H1 (cell line): ENCODE results near the gene EML5. TPM values are rescaled to one million over a fixed set of nuclear protein-coding genes. Genes with fewer than 3 reads are reported as not detected.

Experiments
- CTCF ChIA-PET: fragments of 300-600 bp; sonication (Branson Sonifier 250); formaldehyde crosslinking; loops from one replicate; lab custom pipeline; 2021; ENCODE audit not compliant: partially characterized antibody; lab: Charles Lee
- POLR2A ChIA-PET: fragments of 300-600 bp; sonication (Branson Sonifier 250); formaldehyde crosslinking; loops from one replicate; lab custom pipeline; 2021; ENCODE audit warnings: inconsistent platforms; ENCODE audit not compliant: partially characterized antibody; lab: Charles Lee
- DNase-seq, 2 experiments: peaks; one replicate each; pipeline versions ENCODE4 v3.0.0 to v3.0.0-alpha.2; 2010 to 2022; ENCODE audit warnings: low spot score in 2 of 2, low read depth in 1 of 2, mixed read lengths in 1 of 2
- FAIRE-seq: peaks from 2 replicates; lab custom pipeline; 2011; peaks lifted over from hg19 to GRCh38; lab: Jason Lieb, UNC
- H2AFZ ChIP-seq: 2 replicates; pipeline ENCODE4 v1.8.1; 2012; ENCODE audit warnings: low read length, inconsistent platforms
- H2AK5ac ChIP-seq: 2 replicates; pipeline ENCODE4 v1.6.1; 2013; ENCODE audit warnings: low read depth, low read length
- H2BK120ac ChIP-seq: replicated peaks from 2 replicates; pipeline ENCODE3; 2013; ENCODE audit warnings: low read depth, low read length, inconsistent platforms
- H2BK12ac ChIP-seq: 2 replicates; pipeline ENCODE4 v1.6.1; 2013; ENCODE audit warnings: low read depth, low read length
- H2BK15ac ChIP-seq: 2 replicates; pipeline ENCODE4 v1.6.1; 2013; ENCODE audit warnings: low read length
- H2BK20ac ChIP-seq: 2 replicates; pipeline ENCODE4 v1.6.1; 2013; ENCODE audit warnings: low read length
- H2BK5ac ChIP-seq: 2 replicates; pipeline ENCODE4 v1.6.1; 2013; ENCODE audit warnings: low read depth, low read length
- H3K14ac ChIP-seq: 2 replicates; pipeline ENCODE4 v1.6.1; 2013; ENCODE audit warnings: inconsistent platforms; ENCODE audit not compliant: insufficient read length
- H3K18ac ChIP-seq: 2 replicates; pipeline ENCODE4 v1.6.1; 2013; ENCODE audit warnings: low read length; ENCODE audit errors: extremely low read depth
- H3K23ac ChIP-seq: 2 replicates; pipeline ENCODE4 v1.6.1; 2013; ENCODE audit warnings: inconsistent platforms; ENCODE audit not compliant: insufficient read length
- H3K23me2 ChIP-seq: 2 replicates; pipeline ENCODE4 v1.6.1; 2013; ENCODE audit warnings: low read depth, low read length
- H3K27ac ChIP-seq: 2 replicates; pipeline ENCODE4 v1.6.1; 2011; ENCODE audit warnings: low read depth, low read length, inconsistent platforms
- H3K27me3 ChIP-seq, 4 experiments: replicated peaks in 1 of 4; 1 replicate in 1 of 4; 2 replicates in 3 of 4; pipeline versions ENCODE4 v1.6.1 to v1.8.1; 2011 to 2013; ENCODE audit warnings: low read length in 3 of 4, mild to moderate bottlenecking in 3 of 4, inconsistent platforms in 2 of 4, mixed read lengths in 2 of 4, moderate library complexity in 1 of 4; ENCODE audit not compliant: control insufficient read depth in 3 of 4, insufficient read depth in 3 of 4; ENCODE audit errors: extremely low read depth in 1 of 4
- H3K36me3 ChIP-seq, 4 experiments: 2 replicates each; pipeline versions ENCODE4 v1.6.1 to v1.8.1; 2011 to 2013; ENCODE audit warnings: mild to moderate bottlenecking in 4 of 4, low read length in 3 of 4, moderate library complexity in 2 of 4, control low read depth in 1 of 4, inconsistent platforms in 1 of 4; ENCODE audit not compliant: insufficient read depth in 4 of 4, control insufficient read depth in 2 of 4
- H3K4ac ChIP-seq: replicated peaks from 2 replicates; pipeline ENCODE3; 2013; ENCODE audit warnings: low read length, low read depth, mixed read lengths, inconsistent platforms; ENCODE audit not compliant: insufficient read length
- H3K4me1 ChIP-seq, 4 experiments: replicated peaks in 1 of 4; 1 replicate in 1 of 4; 2 replicates in 3 of 4; pipeline versions ENCODE4 v1.6.1 to v1.8.1; 2011 to 2013; ENCODE audit warnings: low read length in 3 of 4, inconsistent platforms in 2 of 4, mixed read lengths in 1 of 4; ENCODE audit not compliant: insufficient read depth in 4 of 4, control insufficient read depth in 3 of 4
- H3K4me2 ChIP-seq, 2 experiments: 2 replicates each; pipeline versions ENCODE4 v1.6.1 to v1.8.1; 2011 to 2013; ENCODE audit warnings: low read depth in 2 of 2, low read length in 2 of 2, control low read depth in 1 of 2, inconsistent platforms in 1 of 2, mild to moderate bottlenecking in 1 of 2; ENCODE audit not compliant: insufficient read depth in 1 of 2
- H3K4me3 ChIP-seq, 4 experiments: fragments of 200-600, 300-600 bp in 1 of 4; sonication (generic), shearing (Covaris generic), sonication (Bioruptor Twin) in 1 of 4; 2 replicates each; pipeline versions ENCODE4 v1.5.1 to v1.8.1; 2011 to 2016; ENCODE audit warnings: low read length in 4 of 4, low read depth in 3 of 4, control low read depth in 2 of 4, inconsistent platforms in 2 of 4, mild to moderate bottlenecking in 2 of 4, mixed read lengths in 1 of 4, moderate library complexity in 1 of 4; ENCODE audit not compliant: insufficient read depth in 2 of 4; ENCODE audit errors: extremely low read depth in 1 of 4
- H3K56ac ChIP-seq: replicated peaks from 2 replicates; pipeline ENCODE3; 2013; ENCODE audit warnings: low read depth, mild to moderate bottlenecking, mixed read lengths, low read length, inconsistent platforms; ENCODE audit not compliant: insufficient read length
- H3K79me1 ChIP-seq: 2 replicates; pipeline ENCODE4 v1.6.1; 2013; ENCODE audit warnings: low read depth, low read length, control low read depth
- H3K79me2 ChIP-seq, 2 experiments: 2 replicates each; pipeline versions ENCODE4 v1.6.1 to v1.8.1; 2012 to 2013; ENCODE audit warnings: low read length in 2 of 2, mild to moderate bottlenecking in 2 of 2, inconsistent platforms in 1 of 2; ENCODE audit not compliant: insufficient read depth in 2 of 2, control insufficient read depth in 1 of 2
- H3K9ac ChIP-seq, 4 experiments: replicated peaks in 1 of 4; 1 replicate in 1 of 4; 2 replicates in 3 of 4; pipeline versions ENCODE4 v1.6.1 to v1.8.1; 2011 to 2013; ENCODE audit warnings: low read depth in 3 of 4, low read length in 3 of 4, control low read depth in 2 of 4, mild to moderate bottlenecking in 2 of 4, moderate library complexity in 2 of 4, inconsistent platforms in 1 of 4; ENCODE audit errors: extremely low read depth in 1 of 4
- H3K9me3 ChIP-seq, 2 experiments: 2 replicates each; pipeline versions ENCODE4 v1.6.1 to v1.8.1; 2012 to 2013; ENCODE audit warnings: mild to moderate bottlenecking in 2 of 2, moderate library complexity in 2 of 2, control low read depth in 1 of 2, inconsistent platforms in 1 of 2, low read depth in 1 of 2, low read length in 1 of 2, mixed read lengths in 1 of 2; ENCODE audit not compliant: insufficient read depth in 2 of 2
- H4K20me1 ChIP-seq, 2 experiments: replicated peaks in 1 of 2; 2 replicates each; pipeline versions ENCODE3 to v1.8.1; 2011 to 2013; ENCODE audit warnings: inconsistent platforms in 2 of 2, low read length in 2 of 2, mild to moderate bottlenecking in 1 of 2; ENCODE audit not compliant: insufficient read depth in 2 of 2, control insufficient read depth in 1 of 2
- H4K5ac ChIP-seq: 2 replicates; pipeline ENCODE4 v1.6.1; 2013; ENCODE audit warnings: low read length, low read depth, mixed read lengths, inconsistent platforms; ENCODE audit not compliant: insufficient read length
- H4K8ac ChIP-seq: 2 replicates; pipeline ENCODE4 v1.8.0; 2013; ENCODE audit warnings: mild to moderate bottlenecking, moderate library complexity, low read length, inconsistent platforms; ENCODE audit not compliant: insufficient read depth; ENCODE audit errors: extremely low read depth
- H4K91ac ChIP-seq: replicated peaks from 2 replicates; pipeline ENCODE3; 2013; ENCODE audit warnings: low read length, mixed read lengths, inconsistent platforms; ENCODE audit not compliant: insufficient read length
- EGR1 ChIP-seq: IDR thresholded peaks from 2 replicates; pipeline ENCODE4 v1.6.1; 2011; ENCODE audit warnings: low read depth, low read length, borderline replicate concordance
- MAFK ChIP-seq: IDR thresholded peaks from 2 replicates; pipeline ENCODE4 v1.6.1; 2012; ENCODE audit warnings: low read depth, mild to moderate bottlenecking, improper control_type of control experiment, low read length
- polyA plus RNA-seq, 7 experiments: library from polyadenylated mRNA; depleted of rRNA in 3 of 7; stranded (reverse) in 5 of 7; unstranded in 2 of 7; fragments of >200 nt in 5 of 7; fragments of 200-250 nt in 2 of 7; gene quantifications; 1 replicate in 5 of 7; 2 replicates in 1 of 7; 4 replicates in 1 of 7; pipeline versions ENCODE4 v1.2.1 to v1.2.3, GENCODE V29; 2011 to 2013; ENCODE audit warnings: missing spikeins in 2 of 7, mixed read lengths in 2 of 7
- total RNA-seq: library from RNA; stranded (reverse); fragmentation: NEBNext Ultra II Directional; extraction: Animal tissue kit (Norgen Biotek cat#: 25700); gene quantifications from 2 replicates; pipeline ENCODE4 v1.2.1, GENCODE V29; 2021

Gene EML5
- total and polyA plus RNA-seq, 2 of the 8 experiments (the other 6 are each of a cell fraction or from before 2014, with no cell fraction given) = 0.39 to 0.88 TPM

DNA sequence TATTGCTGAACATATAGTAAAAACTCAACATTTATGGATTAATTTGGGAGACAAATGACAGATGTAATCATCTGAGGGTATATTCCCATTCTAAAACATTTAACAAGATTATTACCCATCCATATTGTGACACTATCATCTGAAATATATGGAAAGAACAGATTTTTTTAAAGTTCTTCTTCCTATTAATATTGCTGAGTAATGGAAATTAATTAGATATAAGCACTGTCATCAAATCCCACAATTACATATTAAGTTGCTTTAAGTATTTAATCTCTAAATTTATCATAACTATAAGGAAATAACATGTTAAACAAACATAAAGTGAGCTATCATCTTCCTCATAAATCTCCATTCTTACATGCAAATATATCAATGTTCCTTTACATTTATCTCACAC, 22.0 kb downstream of the EML5 start:
- Histone ChIP-seq H3K79me2 (no peaks in the 10 kb centered on the region), H3K14ac (no peak overlapping the region), H2BK12ac (no peak overlapping the region), H3K79me1 (no peaks in the 10 kb centered on the region), H3K4me2 (no peak overlapping the region), H3K18ac (no peak overlapping the region), H2BK120ac (no peak overlapping the region), H3K4me3 (no peak overlapping the region), H3K9me3 (peaks cover 3 to 10% of the 10 kb centered on the region in 2 experiments; a peak in 3 of 4 replicates), H4K5ac (no peak overlapping the region), H2AK5ac (no peak overlapping the region), H2BK15ac (no peak overlapping the region), H3K36me3 (peaks cover 0 to 2% (median 0%) of the 10 kb centered on the region in 4 experiments; a peak in 1 of 8 replicates), H3K4ac (no peak overlapping the region), H3K27me3 (no peaks in the 10 kb centered on the region), H2BK20ac (no peak overlapping the region), H4K91ac (no peak overlapping the region), H3K23me2 (no peaks in the 10 kb centered on the region), H3K23ac (no peak overlapping the region), H4K20me1 (no peaks in the 10 kb centered on the region), H2BK5ac (no peak overlapping the region), H2AFZ (no peak overlapping the region), H3K27ac (no peak overlapping the region), H3K9ac (no peak overlapping the region), H4K8ac (no peak overlapping the region), H3K56ac (no peak overlapping the region), H3K4me1 (no peaks in the 10 kb centered on the region)
- no peak for TF ChIP-seq EGR1
- peak; percentile 61; the same call in 1 of the 2 replicates for TF ChIP-seq MAFK
- DNase-seq (no peak), FAIRE-seq (no peak)
- POLR2A ChIA-PET = no interaction called here
- CTCF ChIA-PET = no interaction called here
